NT2/D1 (cell line): Measurements from ENCODE around the gene BRPF3.

Source experiments
- SUZ12 ChIP-seq: IDR thresholded peaks from 2 replicates; pipeline ENCODE4 v1.6.1; 2011; ENCODE audit not compliant: insufficient read length, insufficient read depth; ENCODE audit errors: extremely low read depth
- YY1 ChIP-seq: IDR thresholded peaks from 2 replicates; pipeline ENCODE4 v1.6.1; 2011; ENCODE audit not compliant: insufficient read length, insufficient read depth
- ZNF274 ChIP-seq: IDR thresholded peaks from 2 replicates; pipeline ENCODE4 v1.6.1; 2011; ENCODE audit warnings: mild to moderate bottlenecking, low read depth, low read length

GRCh38 chr6:36204068-36204753 lies 7.7 kb downstream of the BRPF3 start:
- TF ChIP-seq YY1 (no peak), SUZ12 (no peak), ZNF274 (no peak)
